ENCODE data around the gene KIAA0040.
A peak's percentile ranks its signal among the peaks of the same experiment; 100 is the strongest.

The KIAA0040 gene

DNA sequence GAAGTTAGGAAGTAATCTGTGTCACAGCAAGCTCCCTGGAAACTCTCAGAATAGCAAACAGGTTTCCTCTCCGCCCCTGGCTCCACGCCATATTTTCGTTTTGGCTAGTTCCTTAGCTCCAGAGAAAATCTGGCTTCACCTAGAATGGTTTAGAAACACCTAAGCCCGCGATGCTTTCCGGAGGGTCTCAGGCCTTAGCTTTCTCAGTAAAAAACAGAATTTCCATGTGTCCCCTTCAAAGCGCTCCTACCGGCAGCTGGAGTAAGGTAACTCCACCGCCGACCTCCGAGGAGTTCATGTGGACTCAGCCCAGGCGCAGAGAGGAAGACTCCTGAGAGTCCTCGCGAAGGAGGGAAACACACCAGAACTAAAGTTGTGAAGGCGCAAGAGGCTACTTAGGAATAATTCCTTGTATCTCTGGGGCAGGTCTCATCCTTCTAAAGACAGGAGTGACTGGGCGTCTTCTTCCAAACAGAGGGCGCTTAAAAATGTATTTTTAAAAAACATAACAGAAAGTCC lies 406 bp downstream of the KIAA0040 start:
- no CpG with 5 or more reads among the region's 17 CpGs for WGBS (ENCODE audit: extremely low coverage, insufficient coverage, low lambda C conversion rate)
- no peak overlapping the region for H3K23ac ChIP-seq (ENCODE audit: low read length)
- peak overlapping the region; percentile 72 for H3K18ac ChIP-seq (ENCODE audit: low read length)
- no peak overlapping the region for H2BK120ac ChIP-seq (ENCODE audit: low read depth, low read length)
- peak overlapping the region; percentile 85 for H3K56ac ChIP-seq (ENCODE audit: low read length)
- H4K5ac ChIP-seq (ENCODE audit: low read length): no peak overlapping the region
- peak overlapping the region; percentile 69 for H3K4me3 ChIP-seq (ENCODE audit: low read length)
- peak overlapping the region; percentile 40 for H3K4ac ChIP-seq (ENCODE audit: low read depth, low read length)
- peaks cover 4% of the 10 kb centered on the region for H3K4me1 ChIP-seq (ENCODE audit: control insufficient read depth, low read depth, low read length)
- no peak overlapping the region for H2BK5ac ChIP-seq (ENCODE audit: low read length)
- no peak overlapping the region for H2BK15ac ChIP-seq (replicated peaks; ENCODE audit: low read depth)
- DNase-seq: peak; percentile 69
- H3K9ac ChIP-seq (ENCODE audit: low read length): peak overlapping the region; percentile 75
- H2AK5ac ChIP-seq (ENCODE audit: low read length): no peak overlapping the region
- no peaks in the 10 kb centered on the region for H3K36me3 ChIP-seq (ENCODE audit: control insufficient read depth, insufficient read depth, low read length)
- peak overlapping the region; percentile 70 for H3K4me2 ChIP-seq (ENCODE audit: low read length)
- peaks cover 3% of the 10 kb centered on the region for H3K79me1 ChIP-seq (ENCODE audit: low read length)
- H3K27ac ChIP-seq (ENCODE audit: low read depth, low read length): no peak overlapping the region
- no peaks in the 10 kb centered on the region for H3K79me2 ChIP-seq (ENCODE audit: control insufficient read depth, insufficient read depth, low read length)
- H3K27me3 ChIP-seq (ENCODE audit: insufficient read depth, low read length, poor library complexity): no peaks in the 10 kb centered on the region
- H4K8ac ChIP-seq (ENCODE audit: low read depth, low read length): no peak overlapping the region

DNA sequence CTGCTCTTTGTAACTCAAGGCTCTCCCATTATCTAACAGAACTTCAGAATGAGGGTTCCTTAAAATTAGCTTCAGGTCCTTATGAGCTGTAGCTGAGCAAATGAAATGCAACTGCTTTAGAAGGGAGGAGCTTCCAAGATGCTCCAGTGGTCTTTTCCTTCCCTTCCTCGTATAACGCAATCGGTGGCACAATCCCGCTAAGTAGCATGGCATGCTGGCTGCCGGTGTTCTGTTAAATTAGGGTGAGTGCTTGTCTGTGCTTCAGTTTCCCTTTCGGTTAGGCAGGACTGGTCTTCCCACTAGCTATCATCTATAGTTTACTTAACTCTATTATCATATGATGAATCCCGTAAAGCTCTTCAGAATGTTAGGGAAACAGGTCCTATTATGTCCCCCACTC lies 917 bp downstream of the KIAA0040 start:
- Histone ChIP-seq H3K79me2 (ENCODE audit: control insufficient read depth, insufficient read depth, low read length) (no peaks in the 10 kb centered on the region), H2BK15ac (replicated peaks; ENCODE audit: low read depth) (no peak overlapping the region), H3K9ac (ENCODE audit: low read length) (peak overlapping the region; percentile 75), H3K36me3 (ENCODE audit: control insufficient read depth, insufficient read depth, low read length) (no peaks in the 10 kb centered on the region), H3K79me1 (ENCODE audit: low read length) (peaks cover 3% of the 10 kb centered on the region), H3K4me2 (ENCODE audit: low read length) (peak overlapping the region; percentile 70), H3K4ac (ENCODE audit: low read depth, low read length) (no peak overlapping the region), H3K27ac (ENCODE audit: low read depth, low read length) (no peak overlapping the region), H2BK5ac (ENCODE audit: low read length) (no peak overlapping the region), H3K27me3 (ENCODE audit: insufficient read depth, low read length, poor library complexity) (no peaks in the 10 kb centered on the region), H3K4me3 (ENCODE audit: low read length) (peak overlapping the region; percentile 69), H3K56ac (ENCODE audit: low read length) (peak overlapping the region; percentile 85), H3K18ac (ENCODE audit: low read length) (no peak overlapping the region), H4K5ac (ENCODE audit: low read length) (no peak overlapping the region), H2BK120ac (ENCODE audit: low read depth, low read length) (no peak overlapping the region), H2AK5ac (ENCODE audit: low read length) (no peak overlapping the region), H4K8ac (ENCODE audit: low read depth, low read length) (no peak overlapping the region), H3K23ac (ENCODE audit: low read length) (no peak overlapping the region), H3K4me1 (ENCODE audit: control insufficient read depth, low read depth, low read length) (peaks cover 4% of the 10 kb centered on the region)
- DNase-seq: peak; percentile 27
- no CpG with 5 or more reads among the region's 7 CpGs for WGBS (ENCODE audit: extremely low coverage, insufficient coverage, low lambda C conversion rate)

- Histone ChIP-seq H3K27me3 (ENCODE audit: insufficient read depth, low read length, poor library complexity) (no peaks in the 10 kb centered on the region), H3K4me2 (ENCODE audit: low read length) (no peak overlapping the region), H4K5ac (ENCODE audit: low read length) (no peak overlapping the region), H3K23ac (ENCODE audit: low read length) (no peak overlapping the region), H3K4me3 (ENCODE audit: low read length) (no peak overlapping the region), H3K36me3 (ENCODE audit: control insufficient read depth, insufficient read depth, low read length) (no peaks in the 10 kb centered on the region), H2BK15ac (replicated peaks; ENCODE audit: low read depth) (no peak overlapping the region), H2AK5ac (ENCODE audit: low read length) (no peak overlapping the region), H3K4me1 (ENCODE audit: control insufficient read depth, low read depth, low read length) (peaks cover 4% of the 10 kb centered on the region), H3K18ac (ENCODE audit: low read length) (no peak overlapping the region), H3K79me2 (ENCODE audit: control insufficient read depth, insufficient read depth, low read length) (no peaks in the 10 kb centered on the region), H3K79me1 (ENCODE audit: low read length) (peaks cover 5% of the 10 kb centered on the region), H3K4ac (ENCODE audit: low read depth, low read length) (no peak overlapping the region), H2BK5ac (ENCODE audit: low read length) (no peak overlapping the region), H3K56ac (ENCODE audit: low read length) (no peak overlapping the region), H2BK120ac (ENCODE audit: low read depth, low read length) (no peak overlapping the region), H3K9ac (ENCODE audit: low read length) (no peak overlapping the region), H4K8ac (ENCODE audit: low read depth, low read length) (no peak overlapping the region), H3K27ac (ENCODE audit: low read depth, low read length) (no peak overlapping the region)
- WGBS (ENCODE audit: extremely low coverage, insufficient coverage, low lambda C conversion rate): no CpG with 5 or more reads among the region's 2 CpGs
- no peak for DNase-seq
Observed at GRCh38 chr1:175188936-175189335, 3.6 kb downstream of the KIAA0040 start.

DNA sequence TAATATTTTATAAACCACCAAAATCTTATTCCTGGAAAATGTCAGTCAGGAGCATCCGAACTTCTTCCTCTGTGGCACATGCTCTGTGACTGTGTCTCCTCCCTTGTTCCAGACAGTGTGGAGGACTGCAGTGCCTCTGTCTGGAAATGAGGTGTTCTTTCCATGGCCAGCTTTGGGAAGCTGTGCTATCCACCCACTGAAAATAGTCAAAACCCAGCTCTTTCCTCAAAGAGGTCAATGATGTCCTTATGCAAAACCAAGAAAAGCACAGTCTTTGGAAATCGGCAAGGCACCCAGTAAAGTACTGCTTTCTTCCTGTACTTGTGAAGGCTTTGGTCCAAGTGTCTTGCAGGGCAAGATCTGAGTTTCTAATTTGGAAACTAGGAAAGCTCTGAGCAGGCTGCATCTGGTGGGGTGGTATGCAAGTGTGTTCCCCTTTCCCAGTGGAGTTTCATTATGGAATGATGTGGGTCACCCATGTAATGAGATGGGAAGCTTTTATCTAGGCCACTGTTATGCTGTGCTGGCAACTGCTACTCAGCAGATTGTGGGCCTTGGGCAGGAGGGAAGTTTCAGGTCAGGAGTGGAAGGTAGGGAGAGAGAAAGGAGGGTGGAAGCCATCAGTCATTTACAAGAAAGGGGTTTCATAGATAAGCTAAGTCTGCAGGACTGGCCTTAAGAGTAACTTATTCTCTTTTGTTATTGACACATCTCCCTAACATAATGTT lies 6.0 kb downstream of the KIAA0040 start:
- WGBS (ENCODE audit: extremely low coverage, insufficient coverage, low lambda C conversion rate): no CpG with 5 or more reads among the region's 2 CpGs
- no peaks in the 10 kb centered on the region for H3K36me3 ChIP-seq (ENCODE audit: control insufficient read depth, insufficient read depth, low read length)
- no peak overlapping the region for H3K56ac ChIP-seq (ENCODE audit: low read length)
- no peak overlapping the region for H3K4ac ChIP-seq (ENCODE audit: low read depth, low read length)
- H2BK120ac ChIP-seq (ENCODE audit: low read depth, low read length): no peak overlapping the region
- H3K27me3 ChIP-seq (ENCODE audit: insufficient read depth, low read length, poor library complexity): no peaks in the 10 kb centered on the region
- H4K5ac ChIP-seq (ENCODE audit: low read length): no peak overlapping the region
- H4K8ac ChIP-seq (ENCODE audit: low read depth, low read length): no peak overlapping the region
- H3K18ac ChIP-seq (ENCODE audit: low read length): no peak overlapping the region
- peaks cover 2% of the 10 kb centered on the region for H3K4me1 ChIP-seq (ENCODE audit: control insufficient read depth, low read depth, low read length)
- no peak overlapping the region for H3K23ac ChIP-seq (ENCODE audit: low read length)
- H2AK5ac ChIP-seq (ENCODE audit: low read length): no peak overlapping the region
- no peak overlapping the region for H2BK15ac ChIP-seq (replicated peaks; ENCODE audit: low read depth)
- H3K27ac ChIP-seq (ENCODE audit: low read depth, low read length): no peak overlapping the region
- no peak overlapping the region for H3K9ac ChIP-seq (ENCODE audit: low read length)
- no peak overlapping the region for H3K4me2 ChIP-seq (ENCODE audit: low read length)
- peaks cover 5% of the 10 kb centered on the region for H3K79me1 ChIP-seq (ENCODE audit: low read length)
- no peaks in the 10 kb centered on the region for H3K79me2 ChIP-seq (ENCODE audit: control insufficient read depth, insufficient read depth, low read length)
- H3K4me3 ChIP-seq (ENCODE audit: low read length): no peak overlapping the region
- H2BK5ac ChIP-seq (ENCODE audit: low read length): no peak overlapping the region
- DNase-seq: no peak

- no peak overlapping the region for H3K56ac ChIP-seq (ENCODE audit: low read length)
- H4K8ac ChIP-seq (ENCODE audit: low read depth, low read length): no peak overlapping the region
- H3K4me3 ChIP-seq (ENCODE audit: low read length): no peak overlapping the region
- no peak overlapping the region for H3K9ac ChIP-seq (ENCODE audit: low read length)
- H3K79me1 ChIP-seq (ENCODE audit: low read length): peaks cover 5% of the 10 kb centered on the region
- H3K27ac ChIP-seq (ENCODE audit: low read depth, low read length): no peak overlapping the region
- no peak for DNase-seq
- no peak overlapping the region for H3K4me2 ChIP-seq (ENCODE audit: low read length)
- H3K23ac ChIP-seq (ENCODE audit: low read length): no peak overlapping the region
- H3K4me1 ChIP-seq (ENCODE audit: control insufficient read depth, low read depth, low read length): peaks cover 2% of the 10 kb centered on the region
- no peak overlapping the region for H2BK120ac ChIP-seq (ENCODE audit: low read depth, low read length)
- H2BK5ac ChIP-seq (ENCODE audit: low read length): no peak overlapping the region
- H3K36me3 ChIP-seq (ENCODE audit: control insufficient read depth, insufficient read depth, low read length): no peaks in the 10 kb centered on the region
- H3K18ac ChIP-seq (ENCODE audit: low read length): no peak overlapping the region
- no peak overlapping the region for H3K4ac ChIP-seq (ENCODE audit: low read depth, low read length)
- H4K5ac ChIP-seq (ENCODE audit: low read length): no peak overlapping the region
- H2BK15ac ChIP-seq (replicated peaks; ENCODE audit: low read depth): no peak overlapping the region
- no peaks in the 10 kb centered on the region for H3K27me3 ChIP-seq (ENCODE audit: insufficient read depth, low read length, poor library complexity)
- WGBS (ENCODE audit: extremely low coverage, insufficient coverage, low lambda C conversion rate): no CpG with 5 or more reads among the region's 1 CpG
- no peak overlapping the region for H2AK5ac ChIP-seq (ENCODE audit: low read length)
- H3K79me2 ChIP-seq (ENCODE audit: control insufficient read depth, insufficient read depth, low read length): no peaks in the 10 kb centered on the region
Observed at GRCh38 chr1:175185903-175186302, 6.7 kb downstream of the KIAA0040 start.

GRCh38 chr1:175183586-175183985 lies 9.0 kb downstream of the KIAA0040 start:
- Histone ChIP-seq H2BK15ac (replicated peaks; ENCODE audit: low read depth) (no peak overlapping the region), H3K23ac (ENCODE audit: low read length) (no peak overlapping the region), H2BK5ac (ENCODE audit: low read length) (no peak overlapping the region), H4K8ac (ENCODE audit: low read depth, low read length) (no peak overlapping the region), H3K9ac (ENCODE audit: low read length) (no peak overlapping the region), H3K4ac (ENCODE audit: low read depth, low read length) (no peak overlapping the region), H2BK120ac (ENCODE audit: low read depth, low read length) (no peak overlapping the region), H3K79me1 (ENCODE audit: low read length) (peaks cover 1% of the 10 kb centered on the region), H3K27me3 (ENCODE audit: insufficient read depth, low read length, poor library complexity) (no peaks in the 10 kb centered on the region), H3K27ac (ENCODE audit: low read depth, low read length) (no peak overlapping the region), H4K5ac (ENCODE audit: low read length) (no peak overlapping the region), H3K4me1 (ENCODE audit: control insufficient read depth, low read depth, low read length) (no peaks in the 10 kb centered on the region), H3K56ac (ENCODE audit: low read length) (no peak overlapping the region), H3K18ac (ENCODE audit: low read length) (no peak overlapping the region), H3K4me3 (ENCODE audit: low read length) (no peak overlapping the region), H3K79me2 (ENCODE audit: control insufficient read depth, insufficient read depth, low read length) (no peaks in the 10 kb centered on the region), H3K4me2 (ENCODE audit: low read length) (no peak overlapping the region), H2AK5ac (ENCODE audit: low read length) (no peak overlapping the region), H3K36me3 (ENCODE audit: control insufficient read depth, insufficient read depth, low read length) (no peaks in the 10 kb centered on the region)
- no CpG with 5 or more reads among the region's 5 CpGs for WGBS (ENCODE audit: extremely low coverage, insufficient coverage, low lambda C conversion rate)
- no peak for DNase-seq

All from mesendoderm (in vitro differentiated cells).